Measurements from ENCODE around the gene LHPP.

Gene LHPP

GRCh38 chr10:124559372-124560132 lies 97.9 kb downstream of the LHPP start:
- DNase-seq, result no peak

DNA sequence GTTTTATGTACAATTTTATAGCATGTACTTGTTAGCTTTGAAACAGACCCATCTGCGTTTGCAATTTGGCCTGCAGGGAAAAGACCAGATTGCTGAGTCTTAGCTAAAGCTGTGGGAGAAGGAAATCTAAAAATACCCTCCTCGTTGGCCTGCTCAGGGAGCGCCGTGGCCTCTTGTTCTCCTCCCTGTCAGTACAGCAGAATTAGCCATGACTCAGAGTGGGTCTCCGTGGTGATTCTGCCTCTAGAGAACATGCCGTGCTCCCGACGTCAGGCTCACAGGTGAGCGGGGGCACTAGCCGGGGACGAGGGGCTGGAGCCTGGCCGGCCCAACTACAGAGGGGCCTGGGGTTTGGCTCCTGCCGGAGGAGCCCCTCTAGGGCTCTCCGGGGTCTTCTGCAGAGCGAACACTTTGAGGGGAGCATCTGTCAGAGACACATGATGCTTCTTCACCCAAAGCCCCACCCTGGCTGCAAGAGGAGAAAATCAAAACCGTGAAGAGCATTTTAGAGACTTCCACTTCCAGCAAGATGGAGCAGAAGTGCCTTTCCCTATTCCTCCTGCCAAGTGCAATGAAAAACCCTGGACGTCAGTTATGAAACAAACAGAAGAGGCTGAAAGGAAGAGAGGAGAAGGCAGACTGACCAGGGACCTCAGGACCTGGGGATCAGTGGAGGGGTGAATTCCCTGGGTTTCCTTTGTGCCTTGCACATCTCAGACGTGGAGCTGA lies 98.9 kb downstream of the LHPP start:
- DNase-seq, result no peak

- DNase-seq, result no peak
These were observed 99.6 kb downstream of the LHPP start for GRCh38 chr10:124561206-124561605.

- no peak for DNase-seq
These were observed 100.9 kb downstream of the LHPP start for GRCh38 chr10:124562425-124563060.

GRCh38 chr10:124563320-124564040 lies 101.9 kb downstream of the LHPP start:
- DNase-seq, result no peak

DNA sequence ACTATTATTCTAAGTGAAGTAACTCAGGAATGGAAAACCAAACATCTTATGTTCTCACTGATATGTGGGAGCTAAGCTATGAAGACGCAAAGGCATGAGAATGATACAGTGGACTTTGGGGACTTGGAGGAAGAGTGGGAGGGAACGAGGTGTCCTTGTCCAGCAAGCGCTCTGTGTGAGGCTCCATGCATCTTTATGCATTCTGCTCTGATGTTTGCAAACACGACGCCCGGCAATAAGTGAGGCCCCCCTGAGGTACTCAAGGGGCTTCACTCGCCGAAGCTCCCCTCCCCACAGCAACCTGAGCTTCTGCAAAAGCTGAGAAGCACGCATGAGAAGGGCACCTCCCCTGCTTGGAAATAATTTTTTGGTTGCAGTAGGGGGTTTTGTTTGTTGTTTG lies 103.3 kb downstream of the LHPP start:
- no peak for DNase-seq

- DNase-seq, result no peak
These were observed 104.1 kb downstream of the LHPP start for GRCh38 chr10:124565565-124566221.

- DNase-seq, result no peak
These were observed 104.7 kb downstream of the LHPP start for GRCh38 chr10:124566222-124566888.

- DNase-seq, result no peak
These were observed 105.6 kb downstream of the LHPP start for GRCh38 chr10:124566981-124567835.

DNA sequence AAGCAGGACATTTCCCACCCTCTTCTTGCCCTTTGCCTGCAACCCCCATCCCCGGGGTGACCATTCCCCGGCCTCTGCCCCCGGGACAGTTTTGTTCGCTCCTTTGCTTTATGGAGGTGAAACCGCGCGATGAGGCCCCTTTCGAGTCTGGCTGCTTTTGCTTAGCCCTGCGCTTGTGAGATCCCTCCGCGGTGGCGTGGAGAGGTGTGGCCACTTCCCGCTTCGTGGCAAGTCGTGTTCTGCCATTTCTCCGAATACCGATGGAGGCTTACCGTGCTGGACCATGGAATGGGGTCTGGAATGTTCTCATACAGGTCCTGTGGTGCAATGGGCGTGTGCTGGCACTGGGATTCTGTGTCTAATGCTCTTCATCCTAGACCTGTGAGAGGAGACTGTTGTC lies 106.7 kb downstream of the LHPP start:
- DNase-seq, result no peak

DNA sequence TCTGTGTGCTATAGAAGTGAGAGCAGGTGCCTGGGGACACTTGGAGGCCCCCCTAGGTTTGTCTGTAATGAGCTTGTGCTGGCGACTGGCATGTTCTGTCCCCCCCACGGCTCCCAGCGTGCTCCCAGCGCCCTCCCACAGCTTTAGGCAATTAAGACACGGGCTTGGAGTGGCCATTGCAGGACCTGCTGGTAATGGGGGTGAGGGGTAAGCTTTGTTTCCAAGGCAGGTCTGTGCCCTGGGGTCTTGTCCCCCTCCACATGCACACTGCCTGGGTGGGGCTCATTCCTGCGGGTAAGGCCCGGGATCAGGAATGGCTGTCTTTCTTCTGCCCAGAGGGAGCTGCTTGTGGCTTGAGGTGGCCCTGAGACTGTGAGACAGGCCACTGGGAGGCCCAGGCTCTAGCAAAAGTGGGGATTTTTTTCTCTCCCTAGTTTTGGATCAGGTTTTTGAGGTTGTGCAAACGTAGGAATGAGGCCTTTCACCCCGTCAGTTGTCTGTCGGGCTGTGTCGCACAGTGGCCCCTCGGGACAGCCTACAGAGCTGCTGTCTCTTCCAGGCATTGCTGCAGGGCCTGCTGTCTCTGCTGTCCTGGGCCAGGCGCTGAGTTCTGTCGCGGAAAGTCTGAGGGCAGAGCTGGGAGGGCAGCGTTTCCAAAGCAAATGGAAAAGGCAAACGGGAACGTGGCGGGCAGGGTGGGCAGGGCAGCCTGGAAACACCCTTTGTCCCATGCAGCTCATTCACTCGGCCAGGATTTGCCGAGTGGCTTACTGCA lies 107.4 kb downstream of the LHPP start:
- DNase-seq, result no peak

DNA sequence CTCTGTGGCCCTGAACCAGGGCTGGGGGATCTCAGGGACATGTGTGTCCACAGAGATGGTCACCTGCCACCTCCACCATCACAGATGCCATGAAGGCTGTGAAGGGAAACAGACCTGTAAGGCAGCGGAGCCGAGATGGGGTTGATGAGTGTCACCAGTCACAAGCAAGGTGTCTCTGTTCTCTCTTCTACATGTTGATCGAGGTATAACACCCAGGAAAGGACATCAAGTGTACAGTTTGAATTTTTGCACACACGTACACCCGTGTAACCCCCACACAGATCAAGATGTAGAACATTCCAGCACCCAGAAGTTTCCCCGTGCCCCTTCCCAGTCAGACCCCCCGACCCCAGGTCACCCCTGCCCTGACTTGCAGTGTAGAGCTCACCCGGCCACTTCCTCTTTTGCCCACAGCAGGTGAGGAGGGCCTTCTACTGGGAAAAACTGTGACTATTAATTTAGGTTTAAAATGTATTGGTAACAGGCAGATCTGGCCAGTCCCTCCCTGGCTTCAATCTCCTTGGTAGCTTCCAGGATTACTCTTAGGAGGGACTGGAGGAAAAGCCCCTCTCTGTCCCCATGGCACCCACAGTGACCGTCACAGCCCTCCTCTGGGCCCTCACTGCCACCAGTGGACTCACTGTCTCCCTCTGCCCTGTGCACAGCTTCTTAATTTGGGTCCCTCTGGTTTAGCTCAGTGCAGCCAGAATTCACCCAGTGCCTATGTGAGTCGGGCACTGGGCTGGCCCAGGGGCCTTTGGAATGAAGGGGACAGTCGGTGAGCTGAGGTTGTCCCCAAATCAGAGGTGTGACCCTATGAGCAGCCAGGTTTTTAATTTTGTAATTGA lies 108.2 kb downstream of the LHPP start:
- no peak for DNase-seq

DNA sequence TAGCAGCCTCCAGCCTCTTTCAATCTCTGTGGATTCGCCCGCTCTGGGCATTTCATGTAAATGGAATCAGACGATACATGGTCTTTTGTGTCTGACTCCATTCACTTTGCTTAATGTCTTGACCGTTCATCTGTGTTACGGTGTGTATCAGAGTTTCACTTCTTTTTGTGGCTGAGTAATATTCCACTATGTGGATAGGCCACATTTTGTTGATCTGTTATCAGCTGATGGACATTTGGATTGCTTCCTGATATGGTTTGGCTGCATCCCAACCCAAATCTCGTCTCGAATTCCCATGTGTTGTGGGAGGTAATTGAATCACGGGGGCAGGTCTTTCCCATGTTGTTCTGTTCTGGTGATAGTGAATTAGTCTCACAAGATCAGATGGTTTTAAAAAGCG lies 109.0 kb downstream of the LHPP start:
- DNase-seq, result no peak

DNA sequence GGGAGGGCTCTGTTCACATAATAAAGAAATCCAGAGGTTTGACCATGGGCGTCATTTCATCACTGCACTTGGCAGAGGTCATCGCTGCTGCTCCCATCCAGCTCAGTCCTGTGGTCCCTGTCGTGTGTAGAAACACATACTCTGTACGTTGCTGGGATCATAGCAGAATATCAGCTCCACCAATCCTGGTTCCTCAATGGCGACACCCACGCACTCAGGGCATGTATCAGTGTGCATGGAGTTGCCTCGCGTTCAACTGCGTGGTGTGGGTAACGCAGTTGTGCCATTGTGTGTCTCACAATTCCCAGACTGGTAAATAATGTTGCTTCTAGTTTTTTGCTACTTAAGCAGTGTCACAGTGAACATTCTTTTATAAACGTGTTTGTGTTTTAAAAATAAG lies 111.1 kb downstream of the LHPP start:
- no peak for DNase-seq

DNA sequence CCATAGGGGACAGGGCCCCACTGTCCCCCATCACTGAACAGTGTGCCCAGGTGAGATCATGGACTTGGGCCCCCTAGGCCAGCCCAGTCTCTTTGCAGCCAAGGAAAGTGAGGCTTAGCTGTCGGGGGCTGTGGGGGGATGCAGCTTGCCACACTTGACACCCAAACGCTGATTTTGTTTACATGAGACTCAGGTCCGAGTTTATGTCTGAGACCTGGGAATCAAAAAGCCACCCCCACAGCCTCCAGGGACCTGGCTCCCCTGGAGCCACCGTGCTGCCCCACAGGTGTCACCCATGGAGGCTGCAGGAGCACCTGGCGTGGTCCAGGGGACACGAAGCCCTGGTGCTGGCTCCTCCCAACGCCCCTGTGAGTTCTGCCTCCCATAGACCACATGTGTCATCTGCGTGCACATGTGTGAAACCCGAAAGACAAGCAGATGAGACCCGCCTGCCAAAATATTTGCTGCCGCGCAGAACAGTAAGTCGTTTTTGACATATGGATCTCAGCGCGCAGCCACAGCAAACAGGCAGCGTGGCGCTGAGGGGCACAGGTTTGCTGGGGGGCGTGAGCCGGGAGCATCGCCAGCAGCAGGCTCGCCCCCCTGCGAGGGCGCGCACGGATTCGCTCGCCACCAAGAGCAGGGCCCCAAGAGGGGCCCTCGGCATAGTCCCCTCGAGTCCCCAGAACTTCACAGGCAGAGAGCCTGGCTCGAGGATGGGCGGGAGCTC lies 112.3 kb downstream of the LHPP start:
- DNase-seq, result no peak

GRCh38 chr10:124574456-124575070 lies 112.9 kb downstream of the LHPP start:
- DNase-seq, result no peak

- no peak for DNase-seq
These were observed 113.7 kb downstream of the LHPP start for GRCh38 chr10:124575107-124576035.
